Midbrain (tissue), 1 donor: ENCODE data around the gene SMPDL3B.

Experiments
- DNase-seq: peaks from one replicate; lab custom pipeline; 2025; lab: John Stamatoyannopoulos, UW

Gene SMPDL3B

DNA sequence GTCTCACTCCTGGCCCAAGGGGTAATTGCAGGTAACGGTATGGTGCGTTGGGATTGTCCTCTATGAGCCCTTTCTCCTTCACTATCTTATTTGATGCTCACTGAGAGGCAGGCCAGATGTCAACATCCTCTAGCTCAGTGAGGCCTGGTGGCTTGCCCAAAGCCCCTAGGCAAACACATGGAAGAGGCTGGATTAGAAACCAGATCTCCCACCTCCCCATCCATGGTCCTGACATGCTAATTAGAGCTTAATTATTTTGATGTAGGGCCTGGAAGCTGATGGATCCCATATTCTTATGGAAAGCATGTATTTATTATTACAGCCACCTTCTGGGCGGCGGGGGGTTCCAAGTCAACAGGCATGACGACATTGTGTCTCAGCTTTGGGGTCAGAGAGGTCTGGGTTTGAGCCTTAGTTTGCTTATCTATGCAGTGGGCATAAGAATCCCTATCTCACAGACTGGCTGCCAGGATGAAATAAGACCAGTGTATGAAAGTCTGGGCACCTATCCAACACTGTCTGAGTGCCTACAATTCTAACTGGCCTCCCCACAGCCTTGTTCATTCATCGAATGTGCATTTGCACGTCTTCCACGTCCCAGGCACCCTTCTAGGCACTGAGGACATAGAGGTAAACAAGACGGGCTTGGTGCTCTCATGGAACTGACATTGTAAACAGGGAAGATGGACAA lies 6.2 kb downstream of the SMPDL3B start:
- DNase-seq: no peak

DNA sequence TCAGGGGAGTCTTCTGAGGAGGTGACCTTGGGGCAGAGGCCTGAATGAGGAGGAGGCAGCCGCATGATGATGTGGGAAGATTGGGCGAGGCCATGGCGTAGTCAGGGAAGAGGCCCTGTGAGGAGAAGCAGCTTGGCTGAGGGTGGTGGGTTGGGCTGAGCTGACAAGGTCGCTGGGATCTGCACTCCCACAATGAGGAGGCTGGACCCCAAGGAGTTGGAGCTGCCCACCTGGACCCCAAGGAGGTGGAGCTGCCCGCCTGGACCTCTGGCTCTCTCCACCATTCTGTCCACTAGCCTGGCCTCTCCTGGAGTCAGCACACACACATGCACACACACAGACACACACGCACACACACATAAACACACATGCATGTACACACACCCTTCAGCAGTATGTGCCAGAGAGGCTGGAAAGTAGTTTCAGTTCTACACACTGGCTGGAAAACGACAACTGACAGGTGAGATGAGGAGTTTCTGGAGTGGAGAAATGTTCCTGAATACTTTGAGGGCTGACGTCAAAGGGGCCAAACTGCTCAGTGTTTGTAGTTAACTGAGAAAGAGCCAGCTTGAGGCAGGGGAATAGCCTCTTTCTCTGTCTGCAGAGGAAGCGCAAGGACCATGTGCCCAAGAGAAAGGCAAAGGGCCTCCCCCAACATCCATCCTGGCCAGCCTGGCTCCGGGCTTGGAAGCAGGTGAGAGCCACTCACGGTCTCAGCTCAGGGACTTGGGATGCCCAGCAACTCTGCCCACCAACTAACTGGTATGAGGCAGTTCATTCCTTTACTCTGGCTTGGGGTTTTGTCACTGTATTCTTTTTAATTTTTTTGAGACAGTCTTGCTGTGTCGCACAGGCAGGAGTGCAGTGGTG lies 7.1 kb downstream of the SMPDL3B start:
- no peak for DNase-seq

GRCh38 chr1:27945020-27945419 lies 10.2 kb downstream of the SMPDL3B start:
- DNase-seq: no peak

GRCh38 chr1:27949027-27949426 lies 14.2 kb downstream of the SMPDL3B start:
- DNase-seq: no peak

DNA sequence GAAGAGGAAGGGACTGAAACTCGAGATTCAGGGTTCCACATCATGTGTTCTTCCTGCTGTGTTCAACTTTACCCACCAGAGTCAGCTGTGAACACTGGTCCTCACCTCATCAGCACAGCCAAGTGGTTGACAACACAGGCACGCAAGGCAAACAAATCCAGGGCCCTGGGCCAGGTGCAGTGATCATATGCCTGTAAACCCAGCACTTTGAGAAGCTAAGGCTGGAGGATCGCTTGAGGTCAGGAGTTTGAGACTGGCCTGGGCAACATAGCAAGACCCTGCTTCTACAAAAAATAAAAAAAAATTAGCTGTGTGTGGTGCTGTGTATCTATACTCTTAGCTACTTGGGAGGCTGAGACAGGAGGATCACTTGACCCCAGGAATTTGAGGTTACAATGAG lies 16.6 kb downstream of the SMPDL3B start:
- no peak for DNase-seq

DNA sequence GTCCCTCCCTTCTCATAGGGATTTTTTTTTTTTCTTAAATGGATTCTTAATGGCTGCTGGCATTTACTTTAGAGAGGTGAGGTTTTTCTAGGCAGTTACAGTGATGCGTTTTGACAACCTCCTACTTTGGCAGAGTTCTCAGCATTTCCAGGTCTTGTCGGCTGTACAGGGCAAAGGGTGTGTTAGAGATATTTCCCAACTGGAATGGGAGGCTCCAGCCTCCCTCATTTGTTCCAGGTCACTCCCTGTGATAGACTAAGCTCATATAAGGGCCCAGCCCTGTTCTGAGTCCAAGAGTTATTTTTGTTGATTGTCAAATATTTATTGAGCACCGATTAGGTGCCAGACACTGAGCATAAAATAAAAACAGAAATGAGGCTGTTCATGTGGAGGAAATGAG lies 17.3 kb downstream of the SMPDL3B start:
- no peak for DNase-seq

- no peak for DNase-seq
Measured at GRCh38 chr1:27954186-27954585, 19.4 kb downstream of the SMPDL3B start.

DNA sequence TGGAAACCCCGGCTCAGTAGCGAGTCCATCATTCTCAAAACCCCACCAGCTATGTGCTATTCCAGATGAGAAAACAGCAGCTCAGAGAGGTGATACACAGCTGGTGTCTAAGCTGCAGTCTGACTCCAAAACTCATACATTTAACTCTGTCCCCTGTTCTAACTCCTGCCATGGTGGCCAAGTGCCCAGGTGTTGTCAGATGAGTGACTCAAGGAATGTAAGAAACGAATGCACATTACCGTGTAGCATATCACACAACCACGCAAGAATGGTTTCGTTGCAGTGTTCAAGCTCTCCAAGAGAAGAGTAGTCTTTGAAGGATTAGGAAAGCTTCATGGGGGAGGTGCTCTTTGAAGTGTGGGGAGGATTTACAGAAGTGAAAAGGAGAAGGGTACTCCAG lies 20.3 kb downstream of the SMPDL3B start:
- DNase-seq: no peak

- no peak for DNase-seq
Measured at GRCh38 chr1:27956761-27957160, 22.0 kb downstream of the SMPDL3B start.

GRCh38 chr1:27957655-27958054 lies 22.9 kb downstream of the SMPDL3B start:
- DNase-seq: no peak

DNA sequence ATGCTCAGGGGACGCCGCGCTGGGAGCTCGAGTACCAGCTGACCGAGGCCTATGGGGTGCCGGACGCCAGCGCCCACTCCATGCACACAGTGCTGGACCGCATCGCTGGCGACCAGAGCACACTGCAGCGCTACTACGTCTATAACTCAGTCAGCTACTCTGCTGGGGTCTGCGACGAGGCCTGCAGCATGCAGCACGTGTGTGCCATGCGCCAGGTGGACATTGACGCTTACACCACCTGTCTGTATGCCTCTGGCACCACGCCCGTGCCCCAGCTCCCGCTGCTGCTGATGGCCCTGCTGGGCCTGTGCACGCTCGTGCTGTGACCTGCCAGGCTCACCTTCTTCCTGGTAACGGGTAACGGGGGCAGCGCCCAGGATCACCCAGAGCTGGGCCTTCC lies 23.7 kb downstream of the SMPDL3B start:
- no peak for DNase-seq

- peak; percentile 49 for DNase-seq
Measured at GRCh38 chr1:27959792-27960603, 25.2 kb downstream of the SMPDL3B start, which contains the start of gene XKR8. Gene XKR8 (plus strand): TSS chr1:27959973. CDS start chr1:27960070, 97 bp downstream.

- DNase-seq: no peak
Measured at GRCh38 chr1:27960762-27961645, 26.2 kb downstream of the SMPDL3B start.

DNA sequence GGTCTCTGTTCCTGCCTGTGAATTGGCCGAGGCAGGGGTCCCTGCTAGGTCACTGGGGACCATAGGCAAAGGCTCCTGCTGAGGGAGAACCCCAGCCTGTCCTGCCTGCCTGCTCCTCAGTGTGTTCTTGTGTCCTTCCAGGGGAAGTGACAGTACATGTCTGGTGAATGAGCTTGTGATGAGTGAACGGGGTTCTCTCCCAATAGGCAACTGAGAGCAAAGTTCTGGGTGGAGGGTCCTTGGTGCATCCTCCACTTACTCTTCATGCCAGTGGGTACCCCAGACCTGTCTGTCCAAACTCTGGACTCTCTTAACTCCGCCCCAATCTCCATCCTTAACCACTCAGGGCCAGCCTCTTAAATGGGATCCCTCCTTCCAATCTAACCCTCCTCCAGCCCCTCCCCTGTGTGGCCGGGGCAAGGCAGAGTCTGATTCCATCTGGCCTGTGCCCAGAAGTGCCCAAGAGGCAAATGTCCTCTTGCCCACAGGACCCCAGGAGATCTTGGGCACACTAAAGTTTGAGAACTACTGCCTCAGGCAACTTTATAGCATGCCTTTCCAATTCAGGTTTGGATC lies 26.9 kb downstream of the SMPDL3B start:
- DNase-seq: no peak

- no peak for DNase-seq
Measured at GRCh38 chr1:27963393-27963792, 28.6 kb downstream of the SMPDL3B start.

- no peak for DNase-seq
Measured at GRCh38 chr1:27966402-27967105, 31.8 kb downstream of the SMPDL3B start.

GRCh38 chr1:27967106-27967883 lies 32.5 kb downstream of the SMPDL3B start:
- no peak for DNase-seq

DNA sequence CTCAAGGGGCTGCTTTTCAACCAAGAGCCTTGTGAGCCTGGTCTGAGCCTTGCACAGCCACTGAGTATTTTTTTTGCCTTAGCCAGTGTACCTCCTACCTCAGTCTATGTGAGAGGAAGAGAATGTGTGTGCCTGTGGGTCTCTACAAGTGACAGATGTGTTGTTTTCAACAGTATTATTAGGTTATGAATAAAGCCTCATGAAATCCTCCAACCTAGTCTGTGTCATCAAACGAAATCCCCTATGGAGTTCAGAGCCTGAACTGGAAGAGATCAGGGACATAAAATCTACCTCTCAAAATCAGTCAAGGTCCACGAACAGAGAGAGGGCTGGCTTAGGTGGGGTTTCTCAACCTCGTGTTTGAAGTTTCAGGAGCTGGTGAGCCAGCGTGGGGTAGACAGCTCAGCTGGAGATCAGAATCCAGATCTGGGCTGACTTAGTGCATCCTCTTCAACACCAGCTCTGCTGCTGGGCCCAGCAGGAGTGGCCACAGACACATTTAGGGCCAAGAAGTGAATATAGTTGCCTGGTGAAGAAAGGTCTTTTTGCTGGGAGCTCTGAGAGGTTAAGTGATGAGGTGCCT lies 33.2 kb downstream of the SMPDL3B start:
- no peak for DNase-seq

GRCh38 chr1:27968692-27969091 lies 33.9 kb downstream of the SMPDL3B start:
- DNase-seq: no peak
